HG03196 (cell line): ENCODE data around the gene HIF3A.

ENCODE experiments used
- ATAC-seq: cut with Tn5 transposase; IDR thresholded peaks from one replicate; pipeline ENCODE4 v1.9.1; 2021; ENCODE audit not compliant: unreplicated experiment

Gene HIF3A

GRCh38 chr19:46381756-46382345 is 85.0 kb downstream of the HIF3A start:
- no peak for ATAC-seq

GRCh38 chr19:46383171-46383815 is 86.5 kb downstream of the HIF3A start:
- ATAC-seq = no peak

- ATAC-seq = no peak
Observed at GRCh38 chr19:46383846-46384245, 87.0 kb downstream of the HIF3A start.

DNA sequence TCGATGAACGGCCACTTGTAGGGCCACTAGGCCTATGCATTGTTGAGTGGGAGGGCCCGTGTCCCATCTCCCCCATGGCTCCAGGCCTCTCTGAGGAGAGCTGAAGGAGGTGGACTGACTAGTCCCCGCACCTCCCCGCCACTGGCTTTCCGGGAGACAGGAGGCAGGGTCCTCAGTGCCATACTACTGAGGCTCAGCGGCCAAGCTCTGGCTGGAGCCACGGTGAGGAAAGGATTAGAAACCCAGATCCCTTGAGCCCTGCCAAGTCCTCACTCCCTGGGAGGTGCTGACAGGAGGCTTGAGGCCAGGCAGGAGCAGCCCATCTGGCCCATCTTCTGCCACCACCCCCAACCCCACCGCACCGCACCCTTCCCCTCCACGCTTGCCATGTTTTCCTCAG is 87.6 kb downstream of the HIF3A start:
- no peak for ATAC-seq

GRCh38 chr19:46385636-46386035 is 88.8 kb downstream of the HIF3A start:
- ATAC-seq = no peak

DNA sequence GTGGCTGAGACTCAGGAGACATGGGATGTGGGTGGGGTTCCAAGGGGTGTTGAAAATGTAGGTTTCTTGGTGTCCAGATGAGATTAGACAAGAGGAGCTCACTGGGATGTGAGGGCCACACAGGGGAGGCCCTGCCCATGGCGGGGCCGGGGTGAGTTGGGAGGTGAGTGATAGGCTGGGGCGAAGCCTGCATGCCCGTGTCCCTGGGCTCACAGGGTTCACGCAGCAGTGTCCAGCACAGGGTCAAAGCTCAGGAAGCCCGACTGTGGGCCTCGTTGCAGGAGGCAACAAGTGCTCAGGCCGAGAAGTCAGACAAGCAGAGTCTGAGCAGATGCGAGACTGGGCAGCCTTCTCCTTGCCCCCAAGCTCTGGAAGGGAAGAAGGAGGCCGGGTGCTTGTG is 89.3 kb downstream of the HIF3A start:
- no peak for ATAC-seq

DNA sequence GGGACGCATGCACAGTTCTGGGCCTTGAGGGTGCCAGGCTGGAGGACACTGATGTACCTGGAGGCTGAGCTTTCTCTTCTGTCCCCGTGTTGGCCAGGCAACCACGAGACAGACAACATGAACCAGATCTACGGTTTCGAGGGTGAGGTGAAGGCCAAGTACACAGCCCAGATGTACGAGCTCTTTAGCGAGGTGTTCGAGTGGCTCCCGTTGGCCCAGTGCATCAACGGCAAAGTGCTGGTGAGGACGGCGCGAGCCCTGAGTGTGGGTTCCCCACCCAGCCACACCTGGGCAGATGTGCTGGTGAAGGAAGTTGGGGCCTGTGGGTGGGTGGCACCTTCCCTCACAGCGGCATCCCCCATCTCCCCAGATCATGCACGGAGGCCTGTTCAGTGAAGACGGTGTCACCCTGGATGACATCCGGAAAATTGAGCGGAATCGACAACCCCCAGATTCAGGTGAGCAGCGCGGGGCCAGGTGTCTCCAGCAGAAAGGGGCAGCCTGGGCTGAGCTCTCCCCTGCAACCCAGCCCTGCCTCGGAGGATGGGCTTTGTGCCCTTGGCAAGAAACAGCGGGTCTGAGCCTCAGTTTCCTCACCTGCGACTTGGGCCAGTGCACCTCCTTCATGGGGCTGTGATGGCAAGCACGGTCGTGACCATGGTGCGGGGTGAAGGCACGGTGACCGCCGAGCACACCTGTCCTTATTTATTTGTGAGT is 90.3 kb downstream of the HIF3A start:
- ATAC-seq = no peak

DNA sequence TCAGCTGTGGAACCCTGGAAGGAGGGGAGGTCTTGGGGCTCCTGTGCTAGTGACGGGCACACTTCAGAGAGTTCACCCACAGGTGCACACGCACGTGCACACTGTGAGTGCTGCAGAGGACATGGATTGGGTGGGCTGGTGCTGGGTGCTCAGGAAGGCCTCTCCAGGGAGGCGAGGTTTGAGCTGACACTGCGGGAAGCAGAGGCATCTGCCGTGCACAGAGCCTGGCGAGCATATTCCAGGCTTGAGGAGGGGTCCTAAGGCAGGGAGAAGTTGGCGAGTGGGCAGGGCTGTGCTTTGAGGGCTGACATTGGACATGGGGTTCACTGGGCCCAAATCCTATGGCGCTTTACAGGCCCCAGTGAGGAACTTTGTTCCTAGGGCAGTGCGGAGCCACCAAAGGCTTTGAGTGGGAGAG is 90.9 kb downstream of the HIF3A start:
- ATAC-seq = no peak

GRCh38 chr19:46388311-46389095 is 91.7 kb downstream of the HIF3A start:
- no peak for ATAC-seq

DNA sequence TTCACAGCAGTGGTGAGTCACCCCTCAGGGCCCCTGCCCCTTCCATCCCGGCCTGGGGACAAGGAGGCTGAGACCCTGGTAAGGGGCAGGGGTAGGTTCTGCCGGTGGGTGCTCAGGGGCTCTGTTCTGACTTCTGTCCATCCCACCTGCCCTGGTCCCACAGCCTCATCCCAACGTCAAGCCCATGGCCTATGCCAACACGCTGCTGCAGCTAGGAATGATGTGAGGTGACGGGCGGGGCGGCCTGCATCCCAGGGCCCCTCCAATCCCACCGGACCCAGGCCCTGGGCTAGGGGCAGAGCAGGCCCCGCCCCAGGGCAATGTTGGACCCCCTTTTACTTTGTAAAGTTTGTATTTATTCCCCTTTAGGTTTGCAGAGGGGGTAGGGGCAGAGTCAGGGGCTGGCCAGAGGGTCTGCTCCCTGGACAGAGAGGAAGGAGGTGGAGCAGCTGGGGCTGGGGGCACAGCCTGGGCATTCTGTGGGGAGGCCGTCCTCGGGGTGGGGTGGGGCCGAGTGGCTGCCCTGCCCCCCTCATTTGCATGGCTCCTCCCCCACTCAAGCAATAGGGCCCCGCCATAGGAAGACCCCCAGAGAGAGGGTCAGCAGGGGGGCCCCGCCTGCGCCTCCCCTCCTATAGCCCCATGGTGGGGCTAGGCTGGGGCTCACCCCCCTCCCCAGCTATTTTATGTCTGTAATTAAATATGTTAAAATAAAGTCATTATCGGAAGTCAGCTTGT is 93.4 kb downstream of the HIF3A start:
- no peak for ATAC-seq

GRCh38 chr19:46390866-46391265 is 94.0 kb downstream of the HIF3A start:
- no peak for ATAC-seq

DNA sequence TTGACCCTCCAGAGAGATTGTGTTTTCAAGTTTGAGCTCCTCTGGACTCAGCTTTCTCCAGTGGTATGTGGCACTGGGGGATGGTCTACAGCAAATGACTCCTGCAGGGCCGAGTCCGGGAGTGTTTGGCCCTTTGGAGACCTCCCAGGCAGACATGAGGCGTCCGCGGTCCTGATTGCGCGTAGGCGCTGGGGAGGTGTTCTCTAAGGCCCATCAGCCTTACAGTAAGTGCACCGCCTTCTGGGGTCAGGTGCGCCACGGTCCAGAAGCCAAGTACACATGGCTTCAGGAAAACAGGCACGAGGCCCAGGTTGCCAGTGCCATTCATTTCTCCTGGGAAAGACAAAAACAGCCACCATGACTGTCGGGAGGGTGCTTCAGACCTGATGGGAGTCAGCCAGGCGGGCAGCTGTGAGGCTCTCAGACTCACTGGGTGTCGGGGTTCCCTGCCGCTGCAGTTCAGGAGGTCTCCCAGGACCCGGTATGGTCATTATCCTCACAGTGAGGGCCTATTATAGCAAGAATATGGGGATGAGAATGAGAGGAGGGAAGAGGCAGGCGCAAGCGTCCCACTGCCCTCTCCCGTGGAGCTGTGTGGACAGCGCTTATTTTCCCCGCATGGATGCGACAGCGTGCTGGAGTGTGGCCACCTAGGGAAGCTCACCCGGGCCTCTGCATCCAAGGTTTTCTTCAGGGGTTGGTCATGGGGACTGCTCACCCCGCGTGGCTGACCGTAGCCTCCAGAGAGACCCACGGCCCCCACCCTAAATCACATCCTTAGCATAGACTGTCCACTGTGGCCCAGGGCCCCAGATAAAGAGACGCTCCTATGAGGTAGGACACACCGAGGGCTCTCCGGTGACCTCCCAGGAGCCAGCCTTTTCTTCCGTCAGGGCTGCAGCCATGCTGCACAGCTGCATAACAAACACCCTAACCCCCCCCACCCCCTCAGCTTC is 94.7 kb downstream of the HIF3A start:
- ATAC-seq = no peak

- no peak for ATAC-seq
Observed at GRCh38 chr19:46392252-46392801, 95.5 kb downstream of the HIF3A start.

DNA sequence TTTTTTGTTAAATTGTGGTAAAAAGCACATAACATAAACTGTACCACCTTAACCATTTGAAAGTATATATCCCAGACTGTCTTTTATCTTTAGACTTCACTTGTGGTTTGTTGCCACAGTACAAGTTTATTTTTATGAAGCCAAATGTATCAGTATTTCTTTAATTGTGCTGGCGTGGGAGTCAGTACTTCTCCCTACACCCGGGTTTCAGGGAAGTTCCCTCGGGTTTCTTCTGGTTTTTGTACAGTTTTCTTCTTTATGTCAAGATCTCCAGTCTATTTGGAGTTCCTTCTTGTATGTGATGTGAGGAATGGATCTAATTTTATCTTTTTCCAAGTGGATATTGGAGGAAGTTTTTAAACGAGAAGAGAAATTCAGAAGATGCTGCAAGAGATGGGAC is 96.0 kb downstream of the HIF3A start:
- no peak for ATAC-seq
